ENCODE measurements around the gene FILIP1.

Gene FILIP1

DNA sequence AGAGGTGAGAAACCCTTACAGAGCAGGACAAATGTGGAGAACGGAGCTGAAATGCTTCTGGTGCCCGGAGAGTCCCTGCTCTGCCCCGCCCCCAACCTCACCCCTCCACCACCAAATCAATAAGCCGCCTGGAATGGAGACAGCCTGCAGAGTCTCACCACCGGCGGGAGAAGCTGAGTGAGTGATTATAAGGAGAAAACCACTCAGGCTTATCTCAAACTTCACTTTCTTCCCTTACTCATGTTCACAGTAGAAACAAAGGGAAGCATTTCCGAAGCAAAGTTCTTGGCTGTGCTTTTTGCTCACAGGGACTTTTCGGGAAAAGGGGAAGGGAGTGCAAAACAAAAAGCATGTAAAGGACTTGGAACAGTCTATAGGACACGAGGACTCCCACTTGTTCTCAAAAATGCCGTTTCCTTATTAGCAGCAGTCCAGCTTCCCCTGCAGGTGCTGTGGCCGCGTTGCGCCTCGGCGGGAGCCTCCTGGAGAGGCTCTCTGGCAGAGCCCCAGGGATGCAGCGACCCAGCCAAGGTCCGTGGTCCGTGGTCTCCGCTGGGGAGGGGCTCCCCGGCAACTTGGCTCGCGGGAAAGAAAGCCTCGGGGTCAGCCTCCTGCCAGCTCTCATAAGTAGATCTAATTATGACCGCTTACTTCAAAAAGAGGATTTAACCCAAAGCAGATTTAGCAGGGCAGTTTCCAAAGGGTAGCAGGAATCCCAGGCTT, 144.2 kb downstream of the FILIP1 start:
- Histone ChIP-seq H3K9me3 (ENCODE audit: severe bottlenecking) (no peaks in the 10 kb centered on the region), H3K27me3 (ENCODE audit: insufficient read depth, low read depth, severe bottlenecking) (no peaks in the 10 kb centered on the region), H3K36me3 (no peaks in the 10 kb centered on the region), H3K4me3 (ENCODE audit: low read depth, low read length) (peak overlapping the region; percentile 62), H3K27ac (no peak overlapping the region)
- DNase-seq, result peak; percentile 80
- TF ChIP-seq, protein P1, sequence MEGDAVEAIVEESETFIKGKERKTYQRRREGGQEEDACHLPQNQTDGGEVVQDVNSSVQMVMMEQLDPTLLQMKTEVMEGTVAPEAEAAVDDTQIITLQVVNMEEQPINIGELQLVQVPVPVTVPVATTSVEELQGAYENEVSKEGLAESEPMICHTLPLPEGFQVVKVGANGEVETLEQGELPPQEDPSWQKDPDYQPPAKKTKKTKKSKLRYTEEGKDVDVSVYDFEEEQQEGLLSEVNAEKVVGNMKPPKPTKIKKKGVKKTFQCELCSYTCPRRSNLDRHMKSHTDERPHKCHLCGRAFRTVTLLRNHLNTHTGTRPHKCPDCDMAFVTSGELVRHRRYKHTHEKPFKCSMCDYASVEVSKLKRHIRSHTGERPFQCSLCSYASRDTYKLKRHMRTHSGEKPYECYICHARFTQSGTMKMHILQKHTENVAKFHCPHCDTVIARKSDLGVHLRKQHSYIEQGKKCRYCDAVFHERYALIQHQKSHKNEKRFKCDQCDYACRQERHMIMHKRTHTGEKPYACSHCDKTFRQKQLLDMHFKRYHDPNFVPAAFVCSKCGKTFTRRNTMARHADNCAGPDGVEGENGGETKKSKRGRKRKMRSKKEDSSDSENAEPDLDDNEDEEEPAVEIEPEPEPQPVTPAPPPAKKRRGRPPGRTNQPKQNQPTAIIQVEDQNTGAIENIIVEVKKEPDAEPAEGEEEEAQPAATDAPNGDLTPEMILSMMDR (IDR thresholded peaks at IDR 0.05; ENCODE audit: low read depth, low read length), result peak; percentile 35; the same call in 1 of the 2 replicates

- DNase-seq, result no peak
- no peak overlapping the region for H3K27ac ChIP-seq
These were observed 144.7 kb downstream of the FILIP1 start for GRCh38 chr6:75348882-75349261.

DNA sequence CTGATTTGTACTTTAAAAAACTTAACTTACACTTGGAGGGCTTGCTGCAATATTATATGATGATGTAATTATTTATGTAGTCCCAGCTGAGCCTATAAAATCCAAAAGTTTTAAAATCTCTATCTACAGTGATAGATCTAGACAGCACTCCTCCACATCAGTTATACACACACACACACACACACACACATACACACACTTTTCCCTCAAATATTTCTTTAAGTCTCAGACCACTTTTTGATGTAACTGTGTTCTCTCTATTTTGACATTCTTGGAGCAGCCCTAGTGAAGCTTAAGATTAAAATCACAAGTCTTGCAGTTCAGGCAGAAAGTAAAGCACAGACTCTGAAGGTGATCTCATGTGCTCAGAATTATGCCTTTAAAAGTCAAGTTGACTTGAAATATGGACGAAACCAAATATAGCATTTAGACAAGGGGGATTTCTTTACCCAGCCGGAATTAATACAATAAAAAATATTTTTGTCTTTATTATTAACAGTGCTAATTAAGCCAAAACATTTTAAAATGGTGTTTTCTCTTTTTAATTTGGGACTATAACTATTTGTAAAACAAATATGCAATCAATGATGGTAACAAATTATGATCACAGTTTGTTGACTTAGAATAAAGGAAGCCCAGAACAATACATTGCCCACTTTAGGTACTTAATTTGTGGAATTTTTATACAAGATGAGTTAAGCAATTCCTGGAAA, 145.5 kb downstream of the FILIP1 start:
- H3K36me3 ChIP-seq, result no peaks in the 10 kb centered on the region
- H3K4me3 ChIP-seq (ENCODE audit: low read depth, low read length), result no peak overlapping the region
- H3K9me3 ChIP-seq (ENCODE audit: severe bottlenecking), result no peaks in the 10 kb centered on the region
- H3K27ac ChIP-seq, result no peak overlapping the region
- TF ChIP-seq, protein P1 (IDR thresholded peaks at IDR 0.05; ENCODE audit: low read depth, low read length), result no peak
- H3K27me3 ChIP-seq (ENCODE audit: insufficient read depth, low read depth, severe bottlenecking), result no peaks in the 10 kb centered on the region
- no peak for DNase-seq

More at GRCh38 chr6:75348882-75349261, 144.7 kb downstream of the FILIP1 start:
- TF ChIP-seq, protein P1 (IDR thresholded peaks at IDR 0.05; ENCODE audit: low read depth, low read length), result no peak
- Histone ChIP-seq H3K36me3 (no peaks in the 10 kb centered on the region), H3K9me3 (ENCODE audit: severe bottlenecking) (no peaks in the 10 kb centered on the region), H3K4me3 (ENCODE audit: low read depth, low read length) (peak overlapping the region; percentile 62), H3K27me3 (ENCODE audit: insufficient read depth, low read depth, severe bottlenecking) (no peaks in the 10 kb centered on the region)

- no peaks in the 10 kb centered on the region for H3K36me3 ChIP-seq
- no peak overlapping the region for H3K27ac ChIP-seq
- no peaks in the 10 kb centered on the region for H3K9me3 ChIP-seq (ENCODE audit: severe bottlenecking)
- peak; percentile 45 for DNase-seq
- TF ChIP-seq, protein P1 (IDR thresholded peaks at IDR 0.05; ENCODE audit: low read depth, low read length), result no peak
- no peaks in the 10 kb centered on the region for H3K27me3 ChIP-seq (ENCODE audit: insufficient read depth, low read depth, severe bottlenecking)
- no peak overlapping the region for H3K4me3 ChIP-seq (ENCODE audit: low read depth, low read length)
These were observed 148.2 kb downstream of the FILIP1 start for GRCh38 chr6:75345413-75345812.

DNA sequence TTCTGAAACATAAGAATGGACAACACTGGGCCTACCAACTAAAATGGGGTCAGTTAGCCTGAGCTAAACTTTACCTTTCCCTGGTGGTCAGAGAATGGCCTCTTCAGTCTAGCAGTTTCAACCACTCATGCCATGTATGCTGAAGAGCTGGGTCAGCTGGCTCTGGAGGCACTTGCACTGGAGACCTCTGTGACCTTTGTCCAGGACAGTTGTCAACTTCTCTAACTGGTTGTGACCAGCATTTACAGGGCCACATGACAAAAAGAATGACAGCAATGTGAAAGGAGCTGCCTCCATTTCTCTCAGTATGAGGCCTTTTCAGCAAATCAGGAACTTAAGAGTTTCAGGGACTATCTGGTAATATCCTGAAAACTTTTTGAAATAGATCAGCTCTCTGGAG, 149.1 kb downstream of the FILIP1 start:
- no peaks in the 10 kb centered on the region for H3K36me3 ChIP-seq
- no peak for DNase-seq
- TF ChIP-seq, protein P1 (IDR thresholded peaks at IDR 0.05; ENCODE audit: low read depth, low read length), result no peak
- H3K9me3 ChIP-seq (ENCODE audit: severe bottlenecking), result no peaks in the 10 kb centered on the region
- no peak overlapping the region for H3K27ac ChIP-seq
- H3K4me3 ChIP-seq (ENCODE audit: low read depth, low read length), result no peak overlapping the region
- no peaks in the 10 kb centered on the region for H3K27me3 ChIP-seq (ENCODE audit: insufficient read depth, low read depth, severe bottlenecking)
